Fibroblast of lung (primary cell): ENCODE measurements around the gene ELAPOR2. TPM values are rescaled to one million over a fixed set of nuclear protein-coding genes. Genes with fewer than 3 reads are reported as not detected.

ENCODE experiments used
- DNase-seq, 2 donors: peaks; one replicate each; pipeline versions ENCODE4 v3.0.0 to v3.0.0-alpha.2; 2010; ENCODE audit warnings: low read depth in 2 of 2
- H2AFZ ChIP-seq: 2 replicates; pipeline ENCODE4 v1.5.1; 2012; ENCODE audit warnings: low read length, control low read depth, inconsistent platforms
- H3K27ac ChIP-seq: 2 replicates; pipeline ENCODE4 v1.5.1; 2011; ENCODE audit warnings: low read length, control low read depth; ENCODE audit not compliant: insufficient read depth
- H3K27me3 ChIP-seq: 2 replicates; pipeline ENCODE4 v1.5.1; 2011; ENCODE audit warnings: mild to moderate bottlenecking, low read length; ENCODE audit not compliant: control insufficient read depth, insufficient read depth
- H3K36me3 ChIP-seq: 2 replicates; pipeline ENCODE4 v1.5.1; 2011; ENCODE audit warnings: low read length; ENCODE audit not compliant: control insufficient read depth, insufficient read depth
- H3K4me1 ChIP-seq: 2 replicates; pipeline ENCODE4 v1.5.1; 2011; ENCODE audit warnings: low read length; ENCODE audit not compliant: control insufficient read depth, insufficient read depth; ENCODE audit errors: extremely low read depth
- H3K4me2 ChIP-seq: 2 replicates; pipeline ENCODE4 v1.5.1; 2011; ENCODE audit warnings: low read length, control low read depth; ENCODE audit not compliant: insufficient read depth; ENCODE audit errors: extremely low read depth
- H3K4me3 ChIP-seq, 4 experiments: fragments of 200-600 bp in 1 of 4; sonication (generic) in 1 of 4; replicated peaks in 1 of 4; 2 replicates each; pipeline ENCODE4 v1.5.1; 2011 to 2016; ENCODE audit warnings: low read length in 4 of 4, low read depth in 3 of 4, mild to moderate bottlenecking in 3 of 4, control low read depth in 2 of 4, inconsistent platforms in 1 of 4, mixed read lengths in 1 of 4; ENCODE audit not compliant: insufficient read depth in 1 of 4; ENCODE audit errors: control extremely low read depth in 1 of 4
- H3K79me2 ChIP-seq: 2 replicates; pipeline ENCODE4 v1.5.1; 2012; ENCODE audit warnings: mild to moderate bottlenecking, low read length, inconsistent platforms; ENCODE audit not compliant: control insufficient read depth, insufficient read depth
- H3K9ac ChIP-seq: 2 replicates; pipeline ENCODE4 v1.5.1; 2011; ENCODE audit warnings: mild to moderate bottlenecking, low read length, control low read depth; ENCODE audit not compliant: insufficient read depth
- H3K9me3 ChIP-seq: 2 replicates; pipeline ENCODE4 v1.5.1; 2012; ENCODE audit warnings: low read depth, low read length; ENCODE audit not compliant: control insufficient read depth, insufficient read depth
- H4K20me1 ChIP-seq: 2 replicates; pipeline ENCODE4 v1.5.1; 2011; ENCODE audit warnings: low read length; ENCODE audit not compliant: control insufficient read depth, insufficient read depth; ENCODE audit errors: extremely low read depth
- CTCF ChIP-seq, 2 donors: IDR thresholded peaks in 1 of 2; conservative IDR thresholded peaks in 1 of 2; 1 replicate in 1 of 2; 2 replicates in 1 of 2; pipeline ENCODE4 v1.5.1; 2011 to 2012; ENCODE audit warnings: low read length in 2 of 2, control low read depth in 1 of 2, inconsistent platforms in 1 of 2, low read depth in 1 of 2, mild to moderate bottlenecking in 1 of 2
- EZH2 ChIP-seq: IDR thresholded peaks from 2 replicates; pipeline ENCODE4 v1.5.1; 2012; ENCODE audit warnings: low read length, control low read depth, mild to moderate bottlenecking; ENCODE audit errors: missing control alignments
- polyA plus RNA-seq, 2 donors: library from polyadenylated mRNA; depleted of rRNA in 1 of 2; stranded (reverse) in 1 of 2; unstranded in 1 of 2; fragments of >200 nt; gene quantifications; 2 replicates each; pipeline ENCODE4 v1.2.1, GENCODE V29; 2011 to 2012; ENCODE audit warnings: missing spikeins in 1 of 2
- total RNA-seq: library from RNA; depleted of rRNA; stranded (reverse); fragments of >200 nt; gene quantifications from 2 replicates; pipeline ENCODE4 v1.2.1, GENCODE V29; 2014

Gene ELAPOR2
- total and polyA plus RNA-seq, 2 donors (not counting 1 experiment from before 2014, with no cell fraction given) = 5.5 to 5.9 TPM

- Histone ChIP-seq H3K4me1 (no peaks in the 10 kb centered on the region), H3K4me2 (no peak overlapping the region), H3K79me2 (no peaks in the 10 kb centered on the region), H4K20me1 (no peaks in the 10 kb centered on the region), H3K4me3 (no peak overlapping the region), H2AFZ (no peak overlapping the region), H3K36me3 (no peaks in the 10 kb centered on the region), H3K27ac (no peak overlapping the region), H3K9me3 (no peaks in the 10 kb centered on the region), H3K27me3 (no peaks in the 10 kb centered on the region), H3K9ac (no peak overlapping the region)
- no peak for DNase-seq
- TF ChIP-seq CTCF (conservative IDR thresholded peaks at IDR 0.05 in 1 of 2, IDR thresholded peaks at IDR 0.05 in 1 of 2; ENCODE audit: low read depth in 1 of 2, low read length in 2 of 2) (no peak), EZH2 (no peak)
These were observed 8.3 kb upstream of the ELAPOR2 start for GRCh38 chr7:87067788-87068187.

GRCh38 chr7:87060288-87060537, 759 bp upstream of the ELAPOR2 start:
- TF ChIP-seq EZH2 = no peak
- TF ChIP-seq CTCF (conservative IDR thresholded peaks at IDR 0.05 in 1 of 2, IDR thresholded peaks at IDR 0.05 in 1 of 2; ENCODE audit: low read depth in 1 of 2, low read length in 2 of 2) = no peak
- Histone ChIP-seq H3K79me2 (no peaks in the 10 kb centered on the region), H3K9me3 (no peaks in the 10 kb centered on the region), H3K4me2 (peak overlapping the region; percentile 64), H3K4me1 (no peaks in the 10 kb centered on the region), H3K9ac (no peak overlapping the region), H3K27ac (no peak overlapping the region), H2AFZ (peak overlapping the region; percentile 76), H4K20me1 (no peaks in the 10 kb centered on the region), H3K27me3 (no peaks in the 10 kb centered on the region), H3K36me3 (no peaks in the 10 kb centered on the region), H3K4me3 (no peak overlapping the region)
- no peak for DNase-seq

GRCh38 chr7:87058744-87059524, 520 bp downstream of the ELAPOR2 start:
- no peaks in the 10 kb centered on the region for H3K36me3 ChIP-seq
- peak overlapping the region; percentile 69 for H2AFZ ChIP-seq
- H3K27me3 ChIP-seq = no peaks in the 10 kb centered on the region
- H3K79me2 ChIP-seq = no peaks in the 10 kb centered on the region
- TF ChIP-seq CTCF (conservative IDR thresholded peaks at IDR 0.05 in 1 of 2, IDR thresholded peaks at IDR 0.05 in 1 of 2; ENCODE audit: low read depth in 1 of 2, low read length in 2 of 2) (no peak), EZH2 (no peak)
- H4K20me1 ChIP-seq = no peaks in the 10 kb centered on the region
- H3K9ac ChIP-seq = peak overlapping the region; percentile 30
- no peaks in the 10 kb centered on the region for H3K9me3 ChIP-seq
- no peak overlapping the region for H3K27ac ChIP-seq
- H3K4me2 ChIP-seq = peak overlapping the region; percentile 96
- H3K4me1 ChIP-seq = no peaks in the 10 kb centered on the region
- H3K4me3 ChIP-seq = peak overlapping the region; percentile 31 to 59 (median 53)
- DNase-seq = no peak
